Measurements from ENCODE around the gene FKBP2. TPM values are rescaled to one million over a fixed set of nuclear protein-coding genes. Genes with fewer than 3 reads are reported as not detected.

The FKBP2 gene
- total RNA-seq, 6 experiments from 2014 or later = 49.4 to 108 (median 66.7) TPM

GRCh38 chr11:64230171-64230984 is 10.5 kb upstream of the FKBP2 start, which contains the start of gene DNAJC4:
Gene DNAJC4 (plus strand): TSS chr11:64230548. CDS start chr11:64230855, 307 bp downstream.
- peak; percentile 68 to 75 (median 74) for ATAC-seq
- peak within 1 kb of the TSS; percentile 71 to 78 (median 71) for H3K4me3 ChIP-seq
- no peaks in the 10 kb centered on the region for H3K27me3 ChIP-seq
- peak; percentile 94 to 96 (median 95) for DNase-seq
- no peaks in the 10 kb centered on the region for H3K36me3 ChIP-seq
- H3K27ac ChIP-seq = peak within 1 kb of the TSS; percentile 65 to 90 (median 74)
- no peaks in the 10 kb centered on the region for H3K9me3 ChIP-seq
- peaks cover under 1 to 28% (median 13%) of the 10 kb centered on the region in 4 donors for H3K4me1 ChIP-seq
- no peak for TF ChIP-seq CTCF (IDR thresholded peaks at IDR 0.05)
- TF ChIP-seq POLR2A (IDR thresholded peaks at IDR 0.05) = peak; percentile 44
- intact Hi-C loops (cut with DNase I) = no loop called here
- 0% methylated on average over 26 of the region's 62 CpGs for WGBS (ENCODE audit: insufficient coverage, low coverage, low lambda C conversion rate, missing lambda C conversion rate)

- Histone ChIP-seq H3K36me3 (no peaks in the 10 kb centered on the region), H3K4me1 (peaks cover 0 to 27% (median 13%) of the 10 kb centered on the region in 4 donors), H3K9me3 (no peaks in the 10 kb centered on the region), H3K27ac (peak overlapping the region; percentile 65 to 90 (median 74)), H3K27me3 (no peaks in the 10 kb centered on the region), H3K4me3 (peak overlapping the region; percentile 71 to 78 (median 71))
- WGBS (ENCODE audit: insufficient coverage, low coverage, low lambda C conversion rate, missing lambda C conversion rate) = 7% methylated on average over 6 of the region's 8 CpGs
- DNase-seq = no peak
- no peak for ATAC-seq
- intact Hi-C loops (cut with DNase I) = no loop called here
- TF ChIP-seq POLR2A (IDR thresholded peaks at IDR 0.05) = no peak
- no peak for TF ChIP-seq CTCF (IDR thresholded peaks at IDR 0.05)
These were observed 9.9 kb upstream of the FKBP2 start for GRCh38 chr11:64230985-64231365.

GRCh38 chr11:64231546-64231945 is 9.3 kb upstream of the FKBP2 start:
- no peaks in the 10 kb centered on the region for H3K27me3 ChIP-seq
- H3K9me3 ChIP-seq = no peaks in the 10 kb centered on the region
- ATAC-seq = no peak
- no peak overlapping the region for H3K4me3 ChIP-seq
- no peaks in the 10 kb centered on the region for H3K36me3 ChIP-seq
- intact Hi-C loops (cut with DNase I) = no loop called here
- WGBS (ENCODE audit: insufficient coverage, low coverage, low lambda C conversion rate, missing lambda C conversion rate) = 81% methylated on average over 7 of the region's 7 CpGs
- peaks cover 0 to 26% (median 13%) of the 10 kb centered on the region in 4 donors for H3K4me1 ChIP-seq
- TF ChIP-seq CTCF (IDR thresholded peaks at IDR 0.05) = no peak
- TF ChIP-seq POLR2A (IDR thresholded peaks at IDR 0.05) = no peak
- DNase-seq = no peak
- H3K27ac ChIP-seq = no peak overlapping the region

GRCh38 chr11:64232182-64232966 is 8.5 kb upstream of the FKBP2 start:
- peak in 1 of 3 donors; percentile 56 for DNase-seq
- Histone ChIP-seq H3K36me3 (no peaks in the 10 kb centered on the region), H3K27ac (no peak overlapping the region), H3K9me3 (no peaks in the 10 kb centered on the region), H3K27me3 (no peaks in the 10 kb centered on the region), H3K4me3 (no peak overlapping the region), H3K4me1 (peaks cover 0 to 22% (median 7%) of the 10 kb centered on the region in 4 donors)
- no peak for ATAC-seq
- intact Hi-C loops (cut with DNase I) = no loop called here
- TF ChIP-seq CTCF (IDR thresholded peaks at IDR 0.05) (no peak), POLR2A (IDR thresholded peaks at IDR 0.05) (no peak)
- 69% methylated on average over 3 of the region's 15 CpGs for WGBS (ENCODE audit: insufficient coverage, low coverage, low lambda C conversion rate, missing lambda C conversion rate)
